GM10266 (cell line): ENCODE results near the gene WDR37.

Source experiments
- DNase-seq: peaks from one replicate; pipeline ENCODE4 v3.0.0; 2012; ENCODE audit errors: extremely low spot score
- CTCF ChIP-seq: IDR thresholded peaks from 2 replicates; pipeline ENCODE4 v1.5.1; 2012; ENCODE audit warnings: mild to moderate bottlenecking, low read depth; ENCODE audit not compliant: control insufficient read depth, insufficient read depth; ENCODE audit errors: missing control alignments

The WDR37 gene

GRCh38 chr10:1151076-1152033, 95.2 kb downstream of the WDR37 start:
- DNase-seq, result no peak

GRCh38 chr10:1152386-1153250, 96.4 kb downstream of the WDR37 start:
- no peak for TF ChIP-seq CTCF
- DNase-seq, result no peak

More at GRCh38 chr10:1151076-1152033, 95.2 kb downstream of the WDR37 start:
- no peak for TF ChIP-seq CTCF

- DNase-seq, result no peak
Measured at GRCh38 chr10:1153251-1153763, 97.1 kb downstream of the WDR37 start.

GRCh38 chr10:1153805-1154351, 97.7 kb downstream of the WDR37 start:
- no peak for TF ChIP-seq CTCF
- no peak for DNase-seq

More at GRCh38 chr10:1153251-1153763, 97.1 kb downstream of the WDR37 start:
- TF ChIP-seq CTCF, result no peak

- no peak for DNase-seq
- no peak for TF ChIP-seq CTCF
Measured at GRCh38 chr10:1154531-1155295, 98.5 kb downstream of the WDR37 start.

GRCh38 chr10:1155791-1156615, 99.8 kb downstream of the WDR37 start:
- DNase-seq, result no peak
- no peak for TF ChIP-seq CTCF
